ENCODE data around the gene CSNK2A2. TPM values are rescaled to one million over a fixed set of nuclear protein-coding genes. Genes with fewer than 3 reads are reported as not detected.

Gene CSNK2A2
- total and polyA plus RNA-seq, 10 of the 15 experiments (the other 5 are each of a cell fraction or from before 2014, with no cell fraction given) = 17.4 to 79.1 (median 29.4) TPM

DNA sequence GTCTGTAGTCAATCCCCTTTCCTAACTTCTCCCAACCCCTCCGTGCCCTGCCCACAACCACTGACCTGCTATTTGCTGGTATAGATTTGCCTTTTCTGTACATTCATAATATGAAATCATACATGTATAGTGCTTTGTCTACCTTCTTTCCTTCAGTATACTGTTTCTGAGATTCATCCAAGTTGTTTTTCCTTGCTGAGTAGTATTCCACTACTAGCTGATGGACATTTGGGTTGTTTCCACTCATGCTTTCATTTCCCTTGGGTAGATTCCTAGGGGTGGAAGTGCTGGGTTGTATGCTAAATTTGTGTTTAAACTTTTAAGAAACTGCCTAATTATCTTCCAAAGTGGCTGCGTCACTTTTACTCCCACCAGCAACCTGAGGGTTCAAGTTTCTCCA, 27.7 kb downstream of the CSNK2A2 start:
- POLR2A ChIA-PET = no interaction called here
- WGBS (ENCODE audit: insufficient coverage, insufficient replicate concordance, low lambda C conversion rate, missing lambda C conversion rate) = 100% methylated on average over 2 of the region's 2 CpGs
- no TSS peak for BruUV-seq (replicated peaks)

More for the DNA sequence above, 27.7 kb downstream of the CSNK2A2 start:
- Histone ChIP-seq H3K36me3 (ENCODE audit: control insufficient read depth in 2 of 2, insufficient read depth in 2 of 2, low read length in 1 of 2) (peaks cover 12 to 40% of the 10 kb centered on the region in 2 experiments), H2AFZ (ENCODE audit: control insufficient read depth, low read depth, low read length) (no peak overlapping the region), H3K4me3 (no peak overlapping the region), H3K4me1 (ENCODE audit: control insufficient read depth, insufficient read depth, low read length) (no peaks in the 10 kb centered on the region), H3K4me2 (ENCODE audit: control insufficient read depth, insufficient read depth) (no peak overlapping the region), H3K27me3 (replicated peaks in 1 of 2; ENCODE audit: control insufficient read depth in 2 of 2, insufficient read depth in 2 of 2, low read length in 1 of 2) (no peaks in the 10 kb centered on the region), H3K79me2 (ENCODE audit: control insufficient read depth, insufficient read depth, low read length) (no peaks in the 10 kb centered on the region; the same call in 1 of the 2 replicates), H4K20me1 (ENCODE audit: control insufficient read depth, insufficient read depth) (no peaks in the 10 kb centered on the region), H3K9me3 (replicated peaks; ENCODE audit: control insufficient read depth, insufficient read depth, low read length) (no peaks in the 10 kb centered on the region), H3K9ac (ENCODE audit: control insufficient read depth, insufficient read depth, low read length) (no peak overlapping the region), H3K27ac (ENCODE audit: control insufficient read depth, insufficient read depth) (no peak overlapping the region)
- ATAC-seq (no peak), FAIRE-seq (no peak), DNase-seq (ENCODE audit: low read depth, low spot score) (no peak)
- RAD21 ChIA-PET (ENCODE audit: unreplicated experiment) = interaction anchor here (1.6 kb wide), 1 partner anchor 41 kb away, joined by 3 read pairs; the partner anchor contains the start of gene CFAP20
- SMC1A ChIA-PET (ENCODE audit: uncharacterized antibody, unreplicated experiment) = interaction anchor here (1.1 to 1.2 kb wide), 2 partner anchors 18 to 29 kb away, joined by 3 read pairs; no protein-coding TSS in a partner anchor
- no peak for TF ChIP-seq KDM1A (IDR thresholded peaks at IDR 0.05; ENCODE audit: borderline replicate concordance)
- TF ChIP-seq, protein P1, sequence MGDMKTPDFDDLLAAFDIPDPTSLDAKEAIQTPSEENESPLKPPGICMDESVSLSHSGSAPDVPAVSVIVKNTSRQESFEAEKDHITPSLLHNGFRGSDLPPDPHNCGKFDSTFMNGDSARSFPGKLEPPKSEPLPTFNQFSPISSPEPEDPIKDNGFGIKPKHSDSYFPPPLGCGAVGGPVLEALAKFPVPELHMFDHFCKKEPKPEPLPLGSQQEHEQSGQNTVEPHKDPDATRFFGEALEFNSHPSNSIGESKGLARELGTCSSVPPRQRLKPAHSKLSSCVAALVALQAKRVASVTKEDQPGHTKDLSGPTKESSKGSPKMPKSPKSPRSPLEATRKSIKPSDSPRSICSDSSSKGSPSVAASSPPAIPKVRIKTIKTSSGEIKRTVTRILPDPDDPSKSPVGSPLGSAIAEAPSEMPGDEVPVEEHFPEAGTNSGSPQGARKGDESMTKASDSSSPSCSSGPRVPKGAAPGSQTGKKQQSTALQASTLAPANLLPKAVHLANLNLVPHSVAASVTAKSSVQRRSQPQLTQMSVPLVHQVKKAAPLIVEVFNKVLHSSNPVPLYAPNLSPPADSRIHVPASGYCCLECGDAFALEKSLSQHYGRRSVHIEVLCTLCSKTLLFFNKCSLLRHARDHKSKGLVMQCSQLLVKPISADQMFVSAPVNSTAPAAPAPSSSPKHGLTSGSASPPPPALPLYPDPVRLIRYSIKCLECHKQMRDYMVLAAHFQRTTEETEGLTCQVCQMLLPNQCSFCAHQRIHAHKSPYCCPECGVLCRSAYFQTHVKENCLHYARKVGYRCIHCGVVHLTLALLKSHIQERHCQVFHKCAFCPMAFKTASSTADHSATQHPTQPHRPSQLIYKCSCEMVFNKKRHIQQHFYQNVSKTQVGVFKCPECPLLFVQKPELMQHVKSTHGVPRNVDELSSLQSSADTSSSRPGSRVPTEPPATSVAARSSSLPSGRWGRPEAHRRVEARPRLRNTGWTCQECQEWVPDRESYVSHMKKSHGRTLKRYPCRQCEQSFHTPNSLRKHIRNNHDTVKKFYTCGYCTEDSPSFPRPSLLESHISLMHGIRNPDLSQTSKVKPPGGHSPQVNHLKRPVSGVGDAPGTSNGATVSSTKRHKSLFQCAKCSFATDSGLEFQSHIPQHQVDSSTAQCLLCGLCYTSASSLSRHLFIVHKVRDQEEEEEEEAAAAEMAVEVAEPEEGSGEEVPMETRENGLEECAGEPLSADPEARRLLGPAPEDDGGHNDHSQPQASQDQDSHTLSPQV (IDR thresholded peaks at IDR 0.05) = no peak
- TF ChIP-seq RAD21 (IDR thresholded peaks at IDR 0.05; ENCODE audit: insufficient read depth, low read depth, low read length) = no peak
- no peak for TF ChIP-seq NR2C2 (IDR thresholded peaks at IDR 0.05; ENCODE audit: borderline replicate concordance, control insufficient read depth, insufficient read length, low read depth)
- TF ChIP-seq CBX5 (IDR thresholded peaks at IDR 0.05; ENCODE audit: low read depth) = no peak
- TF ChIP-seq RCOR1 (conservative IDR thresholded peaks at IDR 0.05; ENCODE audit: low read depth, low read length) = no peak
- no peak for TF ChIP-seq RFX5 (IDR thresholded peaks at IDR 0.05; ENCODE audit: low read depth, low read length)
- TF ChIP-seq, protein P2, sequence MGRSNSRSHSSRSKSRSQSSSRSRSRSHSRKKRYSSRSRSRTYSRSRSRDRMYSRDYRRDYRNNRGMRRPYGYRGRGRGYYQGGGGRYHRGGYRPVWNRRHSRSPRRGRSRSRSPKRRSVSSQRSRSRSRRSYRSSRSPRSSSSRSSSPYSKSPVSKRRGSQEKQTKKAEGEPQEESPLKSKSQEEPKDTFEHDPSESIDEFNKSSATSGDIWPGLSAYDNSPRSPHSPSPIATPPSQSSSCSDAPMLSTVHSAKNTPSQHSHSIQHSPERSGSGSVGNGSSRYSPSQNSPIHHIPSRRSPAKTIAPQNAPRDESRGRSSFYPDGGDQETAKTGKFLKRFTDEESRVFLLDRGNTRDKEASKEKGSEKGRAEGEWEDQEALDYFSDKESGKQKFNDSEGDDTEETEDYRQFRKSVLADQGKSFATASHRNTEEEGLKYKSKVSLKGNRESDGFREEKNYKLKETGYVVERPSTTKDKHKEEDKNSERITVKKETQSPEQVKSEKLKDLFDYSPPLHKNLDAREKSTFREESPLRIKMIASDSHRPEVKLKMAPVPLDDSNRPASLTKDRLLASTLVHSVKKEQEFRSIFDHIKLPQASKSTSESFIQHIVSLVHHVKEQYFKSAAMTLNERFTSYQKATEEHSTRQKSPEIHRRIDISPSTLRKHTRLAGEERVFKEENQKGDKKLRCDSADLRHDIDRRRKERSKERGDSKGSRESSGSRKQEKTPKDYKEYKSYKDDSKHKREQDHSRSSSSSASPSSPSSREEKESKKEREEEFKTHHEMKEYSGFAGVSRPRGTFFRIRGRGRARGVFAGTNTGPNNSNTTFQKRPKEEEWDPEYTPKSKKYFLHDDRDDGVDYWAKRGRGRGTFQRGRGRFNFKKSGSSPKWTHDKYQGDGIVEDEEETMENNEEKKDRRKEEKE (IDR thresholded peaks at IDR 0.05) = no peak
- TF ChIP-seq TBL1XR1 (IDR thresholded peaks at IDR 0.05; ENCODE audit: low read depth, low read length) = no peak
- no peak for TF ChIP-seq SUPT20H (IDR thresholded peaks at IDR 0.05; ENCODE audit: borderline replicate concordance, control insufficient read depth, low read depth, low read length)
- TF ChIP-seq LARP7 (IDR thresholded peaks at IDR 0.05) = no peak
- TF ChIP-seq SMAD1 (IDR thresholded peaks at IDR 0.05; ENCODE audit: low read depth, partially characterized antibody) = no peak
- TF ChIP-seq CHD2 (IDR thresholded peaks at IDR 0.05; ENCODE audit: borderline replicate concordance, low read depth, low read length) = no peak
- no peak for TF ChIP-seq GABPA (IDR thresholded peaks at IDR 0.05; ENCODE audit: low read depth)
- intact Hi-C loops (cut with micrococcal nuclease; ENCODE audit: unreplicated experiment) (no loop called here), in situ Hi-C loops (cut with MboI) (no loop called here)
- CTCF ChIA-PET = interaction anchor here (0.8 kb wide), 1 partner anchor 129 kb away, joined by 3 read pairs; no protein-coding TSS in a partner anchor

Data from GM12878 (cell line).